T-helper 2 cell (primary cell): Measurements from ENCODE around the gene SCAP.
"Not testable (repeated sequence)": the region's sequence is repeated elsewhere in the genome, so short reads cannot be mapped to it uniquely, and the experiment has no call there.

Source experiments
- DNase-seq, 5 experiments: peaks; one replicate each; pipeline versions ENCODE4 v3.0.0 to v3.0.0-alpha.2; 2012 to 2022

SCAP gene

GRCh38 chr3:47480267-47480666 is 4.5 kb upstream of the SCAP start:
- not testable (repeated sequence) for DNase-seq

GRCh38 chr3:47479826-47480160 is 4.1 kb upstream of the SCAP start:
- no peak for DNase-seq

- DNase-seq = no peak
These were observed 2.3 kb upstream of the SCAP start for GRCh38 chr3:47478022-47478421.

GRCh38 chr3:47476644-47477199 is 981 bp upstream of the SCAP start:
- DNase-seq = no peak

GRCh38 chr3:47476330-47476626 is 537 bp upstream of the SCAP start:
- no peak for DNase-seq

GRCh38 chr3:47475029-47475569 is 642 bp downstream of the SCAP start:
- DNase-seq = peak in 2 of 5 experiments; percentile 22 to 52

- DNase-seq = no peak
These were observed 2.4 kb downstream of the SCAP start for GRCh38 chr3:47473391-47473790.

- no peak for DNase-seq
These were observed 6.1 kb downstream of the SCAP start for GRCh38 chr3:47469616-47470015.

GRCh38 chr3:47468315-47468714 is 7.4 kb downstream of the SCAP start:
- DNase-seq = not testable (repeated sequence)

- DNase-seq = no peak
These were observed 11.2 kb downstream of the SCAP start for GRCh38 chr3:47464588-47464987.

GRCh38 chr3:47459534-47460085 is 16.1 kb downstream of the SCAP start:
- not testable (repeated sequence) for DNase-seq

GRCh38 chr3:47456984-47457383 is 18.8 kb downstream of the SCAP start:
- no peak for DNase-seq

- no peak for DNase-seq
These were observed 19.8 kb downstream of the SCAP start for GRCh38 chr3:47455806-47456452.

GRCh38 chr3:47452453-47453215 is 23.1 kb downstream of the SCAP start:
- DNase-seq = no peak

GRCh38 chr3:47444103-47444502 is 31.6 kb downstream of the SCAP start:
- DNase-seq = no peak

GRCh38 chr3:47443611-47443995 is 32.1 kb downstream of the SCAP start:
- no peak for DNase-seq

- DNase-seq = no peak
These were observed 33.8 kb downstream of the SCAP start for GRCh38 chr3:47441796-47442551.

GRCh38 chr3:47440131-47440530 is 35.6 kb downstream of the SCAP start:
- no peak for DNase-seq

GRCh38 chr3:47436180-47436579 is 39.6 kb downstream of the SCAP start:
- DNase-seq = no peak

- DNase-seq = no peak
These were observed 40.9 kb downstream of the SCAP start for GRCh38 chr3:47434849-47435248.

GRCh38 chr3:47433796-47434195 is 41.9 kb downstream of the SCAP start:
- DNase-seq = peak in 1 of 5 experiments; percentile 28

GRCh38 chr3:47432673-47433072 is 43.1 kb downstream of the SCAP start:
- DNase-seq = no peak

GRCh38 chr3:47431225-47431624 is 44.5 kb downstream of the SCAP start:
- no peak for DNase-seq
